Peyer's patch (tissue), 4 donors: ENCODE data around the gene KRTAP19-2.

ENCODE experiments used
- CTCF ChIP-seq, 6 experiments: fragments of 450-650 bp in 4 of 6; fragments of 200-600 bp in 2 of 6; sonication (generic) in 1 of 6; IDR thresholded peaks; one replicate each; pipeline ENCODE4 v1.5.1; 2017 to 2019; ENCODE audit warnings: antibody characterized with exemption in 6 of 6, mild to moderate bottlenecking in 3 of 6, moderate library complexity in 1 of 6
- POLR2A ChIP-seq, 2 donors: fragments of 450-650 bp; IDR thresholded peaks; one replicate each; pipeline ENCODE4 v1.5.1; 2017; ENCODE audit warnings: antibody characterized with exemption in 2 of 2, mild to moderate bottlenecking in 2 of 2, moderate library complexity in 2 of 2

- TF ChIP-seq POLR2A (IDR thresholded peaks at IDR 0.05) (no peak), CTCF (IDR thresholded peaks at IDR 0.05) (no peak)
Measured at GRCh38 chr21:30515681-30516080, 28.4 kb upstream of the KRTAP19-2 start.
